ENCODE data around the gene SLMAP.

The SLMAP gene

DNA sequence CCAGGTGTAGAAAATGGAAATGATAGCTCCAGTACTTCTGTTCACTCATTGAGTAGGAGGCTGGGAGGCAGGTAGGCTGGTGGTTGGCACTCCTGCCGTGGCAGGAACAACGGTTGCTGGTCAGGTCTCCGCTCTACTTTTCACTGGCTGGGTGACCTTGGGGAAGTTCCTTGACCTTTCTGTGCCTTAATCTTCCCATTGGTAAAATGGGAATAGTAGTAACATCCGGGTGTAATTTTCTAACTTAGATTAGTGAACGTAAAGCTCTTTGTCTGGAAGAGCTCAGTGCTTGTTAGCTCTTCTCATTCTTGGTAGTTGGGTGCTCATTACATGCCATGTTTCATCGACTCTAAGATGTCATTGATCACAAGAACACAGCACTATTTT, 206.3 kb downstream of the SLMAP start:
- DNase-seq: no peak
- Histone ChIP-seq H3K27ac (no peak overlapping the region), H3K9me3 (ENCODE audit: severe bottlenecking) (no peaks in the 10 kb centered on the region), H3K36me3 (no peaks in the 10 kb centered on the region), H3K4me3 (ENCODE audit: low read depth, low read length) (no peak overlapping the region), H3K27me3 (ENCODE audit: insufficient read depth, low read depth, severe bottlenecking) (no peaks in the 10 kb centered on the region)
- TF ChIP-seq, protein P1, sequence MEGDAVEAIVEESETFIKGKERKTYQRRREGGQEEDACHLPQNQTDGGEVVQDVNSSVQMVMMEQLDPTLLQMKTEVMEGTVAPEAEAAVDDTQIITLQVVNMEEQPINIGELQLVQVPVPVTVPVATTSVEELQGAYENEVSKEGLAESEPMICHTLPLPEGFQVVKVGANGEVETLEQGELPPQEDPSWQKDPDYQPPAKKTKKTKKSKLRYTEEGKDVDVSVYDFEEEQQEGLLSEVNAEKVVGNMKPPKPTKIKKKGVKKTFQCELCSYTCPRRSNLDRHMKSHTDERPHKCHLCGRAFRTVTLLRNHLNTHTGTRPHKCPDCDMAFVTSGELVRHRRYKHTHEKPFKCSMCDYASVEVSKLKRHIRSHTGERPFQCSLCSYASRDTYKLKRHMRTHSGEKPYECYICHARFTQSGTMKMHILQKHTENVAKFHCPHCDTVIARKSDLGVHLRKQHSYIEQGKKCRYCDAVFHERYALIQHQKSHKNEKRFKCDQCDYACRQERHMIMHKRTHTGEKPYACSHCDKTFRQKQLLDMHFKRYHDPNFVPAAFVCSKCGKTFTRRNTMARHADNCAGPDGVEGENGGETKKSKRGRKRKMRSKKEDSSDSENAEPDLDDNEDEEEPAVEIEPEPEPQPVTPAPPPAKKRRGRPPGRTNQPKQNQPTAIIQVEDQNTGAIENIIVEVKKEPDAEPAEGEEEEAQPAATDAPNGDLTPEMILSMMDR (IDR thresholded peaks at IDR 0.05; ENCODE audit: low read depth, low read length): no peak

DNA sequence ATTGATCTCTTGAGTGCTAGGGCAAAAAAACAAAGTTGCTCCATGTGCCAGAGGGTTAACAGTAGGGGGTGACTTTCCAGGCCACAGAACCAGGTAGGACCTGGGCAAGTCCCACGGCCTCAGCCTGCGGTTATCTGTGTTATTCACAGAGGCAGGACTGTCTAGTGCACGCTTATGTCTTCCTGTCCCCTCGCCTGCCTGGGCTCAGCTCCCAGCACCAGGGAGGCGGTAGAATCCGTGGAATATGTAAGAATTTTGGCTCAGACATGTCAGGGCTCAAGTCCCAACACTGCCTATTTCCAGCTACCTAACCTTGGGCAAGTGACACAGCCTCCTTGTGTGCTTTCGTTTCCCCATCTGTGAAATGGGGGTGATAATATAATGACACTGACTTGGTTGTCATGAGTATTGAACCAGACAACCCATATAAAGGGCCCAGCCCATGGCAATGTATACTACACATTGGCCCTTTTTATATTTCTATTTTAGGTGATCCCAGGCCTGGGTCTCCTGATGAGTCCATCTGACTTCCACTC, 207.8 kb downstream of the SLMAP start:
- DNase-seq: no peak
- TF ChIP-seq, protein P1 (IDR thresholded peaks at IDR 0.05; ENCODE audit: low read depth, low read length): no peak
- Histone ChIP-seq H3K36me3 (no peaks in the 10 kb centered on the region), H3K27ac (no peak overlapping the region), H3K9me3 (ENCODE audit: severe bottlenecking) (no peaks in the 10 kb centered on the region), H3K4me3 (ENCODE audit: low read depth, low read length) (no peak overlapping the region), H3K27me3 (ENCODE audit: insufficient read depth, low read depth, severe bottlenecking) (no peaks in the 10 kb centered on the region)

DNA sequence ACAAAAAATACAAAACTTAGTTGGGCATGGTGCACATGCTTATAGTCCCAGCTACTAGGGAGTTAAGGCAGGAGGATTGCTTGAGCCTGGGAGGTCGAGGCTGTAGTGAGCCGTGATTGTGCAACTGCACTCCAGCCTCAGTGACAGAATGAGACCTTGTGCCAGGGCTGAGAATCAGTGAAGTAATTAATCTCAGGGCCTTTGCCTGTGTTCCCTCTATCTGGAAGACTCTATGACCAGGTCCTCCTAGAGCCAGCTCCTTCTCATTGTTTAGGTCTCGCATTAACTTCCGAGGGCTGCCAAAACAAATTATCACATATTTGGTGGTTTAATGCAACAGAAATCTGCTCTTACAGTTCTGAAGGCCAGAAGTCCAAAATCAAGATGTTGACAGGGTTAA, 210.7 kb downstream of the SLMAP start:
- Histone ChIP-seq H3K36me3 (no peaks in the 10 kb centered on the region), H3K27ac (no peak overlapping the region), H3K9me3 (ENCODE audit: severe bottlenecking) (no peaks in the 10 kb centered on the region), H3K4me3 (ENCODE audit: low read depth, low read length) (no peak overlapping the region), H3K27me3 (ENCODE audit: insufficient read depth, low read depth, severe bottlenecking) (no peaks in the 10 kb centered on the region)
- DNase-seq: no peak
- TF ChIP-seq, protein P1 (IDR thresholded peaks at IDR 0.05; ENCODE audit: low read depth, low read length): no peak

DNA sequence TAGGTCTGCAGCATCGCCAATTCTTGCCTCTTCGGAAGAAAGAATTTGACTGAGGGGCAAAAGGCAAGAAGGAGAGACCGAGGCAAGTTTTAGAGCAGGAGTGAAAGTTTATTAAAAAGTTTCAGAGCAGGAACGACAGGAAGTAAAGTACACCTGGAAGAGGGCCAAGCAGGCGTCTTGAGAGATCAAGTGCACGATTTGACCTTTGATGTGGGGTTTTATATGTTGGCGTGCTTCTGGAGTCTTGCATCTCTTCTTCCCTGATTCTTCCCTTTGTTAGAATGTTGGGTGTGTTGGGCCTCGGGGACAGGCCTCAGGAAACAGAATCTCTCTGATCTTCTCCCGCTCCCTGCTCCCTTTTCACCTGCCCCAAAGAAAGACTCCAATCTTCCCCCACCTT, 211.5 kb downstream of the SLMAP start:
- no peak for DNase-seq
- no peak overlapping the region for H3K27ac ChIP-seq
- no peaks in the 10 kb centered on the region for H3K27me3 ChIP-seq (ENCODE audit: insufficient read depth, low read depth, severe bottlenecking)
- H3K4me3 ChIP-seq (ENCODE audit: low read depth, low read length): no peak overlapping the region
- no peaks in the 10 kb centered on the region for H3K9me3 ChIP-seq (ENCODE audit: severe bottlenecking)
- TF ChIP-seq, protein P1 (IDR thresholded peaks at IDR 0.05; ENCODE audit: low read depth, low read length): no peak
- no peaks in the 10 kb centered on the region for H3K36me3 ChIP-seq

DNA sequence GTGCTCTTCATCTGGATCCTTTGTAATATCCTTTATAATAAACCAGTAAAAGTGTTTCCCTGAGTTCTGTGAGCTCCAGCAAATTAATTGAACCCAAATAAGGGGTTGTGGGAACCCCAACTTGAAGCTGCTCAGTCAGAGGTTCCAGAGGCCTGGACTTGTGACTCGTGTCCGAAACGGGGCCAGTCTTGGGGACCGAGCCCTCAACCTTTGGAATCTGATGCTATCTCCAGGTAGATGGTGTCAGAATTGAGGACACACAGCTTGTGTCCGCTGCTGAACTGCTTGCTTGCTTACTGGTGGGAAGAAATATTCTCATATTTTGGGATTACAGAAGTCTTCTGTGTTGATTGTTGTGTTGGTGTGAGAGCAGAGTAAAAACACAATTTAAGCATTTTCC, 212.4 kb downstream of the SLMAP start:
- no peaks in the 10 kb centered on the region for H3K27me3 ChIP-seq (ENCODE audit: insufficient read depth, low read depth, severe bottlenecking)
- H3K36me3 ChIP-seq: no peaks in the 10 kb centered on the region
- no peaks in the 10 kb centered on the region for H3K9me3 ChIP-seq (ENCODE audit: severe bottlenecking)
- no peak overlapping the region for H3K27ac ChIP-seq
- TF ChIP-seq, protein P1 (IDR thresholded peaks at IDR 0.05; ENCODE audit: low read depth, low read length): no peak
- no peak for DNase-seq
- no peak overlapping the region for H3K4me3 ChIP-seq (ENCODE audit: low read depth, low read length)

DNA sequence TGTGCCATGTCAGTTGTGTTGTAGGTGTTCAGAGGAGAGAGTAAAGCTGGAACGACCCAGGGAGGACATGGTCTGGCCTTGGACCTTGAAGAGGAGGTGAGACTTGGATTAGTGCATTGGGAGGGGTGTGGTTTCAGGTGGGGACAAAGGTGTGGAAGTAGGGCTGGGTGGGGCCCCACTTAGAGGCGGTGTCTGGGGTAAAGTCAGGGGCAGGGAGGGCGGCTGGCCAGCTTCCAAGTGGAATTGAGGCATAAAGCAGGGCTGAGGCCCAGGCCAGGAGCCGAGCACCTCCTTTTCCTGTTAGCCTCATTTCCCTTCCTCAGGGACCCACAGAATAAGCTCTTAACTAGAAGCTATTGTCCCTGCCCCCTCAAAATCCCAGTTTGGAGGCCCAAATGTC, 215.9 kb downstream of the SLMAP start:
- Histone ChIP-seq H3K4me3 (ENCODE audit: low read depth, low read length) (no peak overlapping the region), H3K27me3 (ENCODE audit: insufficient read depth, low read depth, severe bottlenecking) (no peaks in the 10 kb centered on the region), H3K36me3 (no peaks in the 10 kb centered on the region), H3K27ac (no peak overlapping the region), H3K9me3 (ENCODE audit: severe bottlenecking) (no peaks in the 10 kb centered on the region)
- TF ChIP-seq, protein P1 (IDR thresholded peaks at IDR 0.05; ENCODE audit: low read depth, low read length): no peak
- DNase-seq: no peak

All from WERI-Rb-1 (cell line).